K562 (cell line): ENCODE data around the gene EML2. TPM values are rescaled to one million over a fixed set of nuclear protein-coding genes. Genes with fewer than 3 reads are reported as not detected.

Experiments
- CBFA2T2 ChIP-seq: fragments of 450-650 bp; conservative IDR thresholded peaks from 2 replicates; pipeline ENCODE4 v1.6.1; 2017; ENCODE audit warnings: mild to moderate bottlenecking
- FOXM1 ChIP-seq, 2 experiments: fragments of 450-650 bp in 1 of 2; sonication (generic) in 1 of 2; formaldehyde crosslinking in 1 of 2; IDR thresholded peaks; 2 replicates each; pipeline versions ENCODE4 v1.6.1 to v1.9.0; 2017 to 2022; ENCODE audit warnings: low read depth in 2 of 2, mild to moderate bottlenecking in 2 of 2, missing genetic modification reagents in 1 of 2, moderate library complexity in 1 of 2
- GTF2F1 ChIP-seq: IDR thresholded peaks from 2 replicates; pipeline ENCODE4 v1.6.1; 2011; ENCODE audit warnings: low read depth, low read length, improper control_type of control experiment
- KLF6 ChIP-seq: fragments of 250-450 bp; sonication (Bioruptor Pico); IDR thresholded peaks from 2 replicates; pipeline ENCODE4 v1.4.0; 2020; ENCODE audit warnings: mild to moderate bottlenecking, moderate library complexity, borderline replicate concordance
- MYBL2 ChIP-seq, 2 experiments: fragments of 450-650 bp in 1 of 2; sonication (generic) in 1 of 2; formaldehyde crosslinking in 1 of 2; IDR thresholded peaks; 2 replicates each; pipeline versions ENCODE4 v1.6.1 to v1.8.1; 2017 to 2022; ENCODE audit warnings: borderline replicate concordance in 1 of 2, inconsistent platforms in 1 of 2, low read depth in 1 of 2, mild to moderate bottlenecking in 1 of 2, missing genetic modification reagents in 1 of 2, moderate library complexity in 1 of 2
- NFRKB ChIP-seq: fragments of 450-650 bp; IDR thresholded peaks from 2 replicates; pipeline ENCODE4 v1.6.1; 2016; ENCODE audit warnings: low read depth
- NFXL1 ChIP-seq: fragments of 450-650 bp; formaldehyde crosslinking; IDR thresholded peaks from 2 replicates; pipeline ENCODE4 v1.4.0; 2021; ENCODE audit warnings: mild to moderate bottlenecking
- TCFL5 ChIP-seq: fragments of 250-450 bp; sonication (Bioruptor Pico); conservative IDR thresholded peaks from 2 replicates; pipeline ENCODE4 v1.6.1; 2021; ENCODE audit warnings: mild to moderate bottlenecking, moderate library complexity, matching md5 sums
- TEAD4 ChIP-seq, 2 experiments: sonication (generic) in 1 of 2; formaldehyde crosslinking in 1 of 2; IDR thresholded peaks; 2 replicates each; pipeline versions ENCODE4 v1.6.1 to v1.8.0; 2012 to 2022; ENCODE audit warnings: borderline replicate concordance in 1 of 2, inconsistent platforms in 1 of 2, low read length in 1 of 2, mild to moderate bottlenecking in 1 of 2, missing genetic modification reagents in 1 of 2
- U2AF2 ChIP-seq: fragments of 200-400 bp; formaldehyde crosslinking; optimal IDR thresholded peaks from 2 replicates; pipeline ENCODE3; 2017; ENCODE audit warnings: low read depth, mild to moderate bottlenecking, low read length
- ZNF175 ChIP-seq: fragments of 200-800 bp; sonication (Bioruptor generic); IDR thresholded peaks from 2 replicates; pipeline ENCODE4 v1.6.1; 2016; ENCODE audit warnings: low read depth, mild to moderate bottlenecking, missing genetic modification characterization, missing compliant biosample characterization
- polyA plus RNA-seq, 8 experiments: library from polyadenylated mRNA; depleted of rRNA in 4 of 8; stranded (reverse) in 5 of 8; unstranded in 3 of 8; fragments of >200 nt; fragmentation: Nextera tagmentation in 2 of 8; fragmentation: Illumina TruSeq in 1 of 8; extraction: Ambion mirVana in 2 of 8; extraction: Trizol in 1 of 8; gene quantifications; 2 replicates each; pipeline versions ENCODE4 v1.2.1 to v1.2.3, GENCODE V29; 2011 to 2014; ENCODE audit warnings: inconsistent platforms in 1 of 8, missing spikeins in 1 of 8
- total RNA-seq, 7 experiments: library from RNA; depleted of rRNA in 6 of 7; stranded (reverse); fragments of >200 nt in 6 of 7; fragmentation: Illumina TruSeq in 2 of 7; extraction: Trizol in 2 of 7; gene quantifications; 2 replicates each; pipeline versions ENCODE4 v1.2.1 to v1.2.3, GENCODE V29; 2011 to 2021; ENCODE audit warnings: low replicate concordance in 1 of 7
- TF ChIP-seq, protein P1 (sequence below): fragments of 450-650 bp; formaldehyde crosslinking; IDR thresholded peaks from 2 replicates; pipeline ENCODE4 v1.4.0; 2020; ENCODE audit warnings: mild to moderate bottlenecking, moderate library complexity
- TF ChIP-seq, protein P2 (sequence below): sonication (generic); formaldehyde crosslinking; IDR thresholded peaks from 2 replicates; pipeline ENCODE4 v1.8.0; 2022; ENCODE audit warnings: missing genetic modification reagents, mild to moderate bottlenecking, moderate library complexity, borderline replicate concordance
- TF ChIP-seq, protein P3 (sequence below): fragments of 150-350 bp; IDR thresholded peaks from 2 replicates; pipeline ENCODE4 v1.6.1; 2014; ENCODE audit warnings: low read depth, mild to moderate bottlenecking, low read length, borderline replicate concordance
- TF ChIP-seq, protein P4 (sequence below): fragments of 250-450 bp; sonication (Bioruptor Pico); IDR thresholded peaks from 2 replicates; pipeline ENCODE4 v1.4.0; 2020; ENCODE audit warnings: borderline replicate concordance

Gene EML2
- total and polyA plus RNA-seq, 9 of the 15 experiments (the other 6 are each of a cell fraction or from before 2014, with no cell fraction given): 2.6 to 69.6 (median 24.8) TPM

DNA sequence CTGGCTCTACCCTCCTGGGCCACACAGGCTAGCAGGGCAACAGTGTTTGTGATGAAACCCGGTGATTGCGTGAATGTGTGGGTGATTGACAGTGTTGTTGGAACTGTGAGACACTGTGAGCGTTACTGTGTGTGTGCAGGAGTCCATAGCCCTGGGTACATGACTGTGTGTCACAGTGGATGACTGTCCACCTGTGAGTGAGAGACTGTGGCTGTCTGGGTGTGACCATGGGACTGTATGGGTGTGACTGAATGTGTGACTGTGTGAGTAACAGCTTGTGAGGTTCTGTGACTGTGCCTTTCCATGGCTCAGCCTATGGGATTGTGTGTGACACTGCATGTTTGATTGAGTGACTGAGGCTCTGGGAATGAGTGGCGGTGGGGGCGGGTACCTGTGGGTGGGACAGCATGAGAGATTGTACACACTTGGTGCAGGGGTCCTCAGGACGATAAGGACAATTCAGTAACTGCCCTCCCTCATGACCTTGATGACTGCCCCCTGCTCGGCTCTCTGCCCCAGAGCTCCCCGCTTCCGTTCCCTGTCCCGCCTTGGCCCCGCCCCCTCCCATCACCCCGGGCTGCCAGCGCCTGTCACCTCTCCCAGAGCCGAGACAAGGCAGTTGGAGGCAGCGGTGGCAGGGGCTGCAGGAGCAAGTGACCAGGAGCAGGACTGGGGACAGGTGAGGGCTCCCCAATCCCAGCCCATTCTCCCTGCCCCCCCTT, 28.6 kb upstream of the EML2 start, which contains the start of gene GIPR (continued):
- TF ChIP-seq, protein P1, sequence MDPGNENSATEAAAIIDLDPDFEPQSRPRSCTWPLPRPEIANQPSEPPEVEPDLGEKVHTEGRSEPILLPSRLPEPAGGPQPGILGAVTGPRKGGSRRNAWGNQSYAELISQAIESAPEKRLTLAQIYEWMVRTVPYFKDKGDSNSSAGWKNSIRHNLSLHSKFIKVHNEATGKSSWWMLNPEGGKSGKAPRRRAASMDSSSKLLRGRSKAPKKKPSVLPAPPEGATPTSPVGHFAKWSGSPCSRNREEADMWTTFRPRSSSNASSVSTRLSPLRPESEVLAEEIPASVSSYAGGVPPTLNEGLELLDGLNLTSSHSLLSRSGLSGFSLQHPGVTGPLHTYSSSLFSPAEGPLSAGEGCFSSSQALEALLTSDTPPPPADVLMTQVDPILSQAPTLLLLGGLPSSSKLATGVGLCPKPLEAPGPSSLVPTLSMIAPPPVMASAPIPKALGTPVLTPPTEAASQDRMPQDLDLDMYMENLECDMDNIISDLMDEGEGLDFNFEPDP: no peak
- TF ChIP-seq TEAD4 (IDR thresholded peaks at IDR 0.05; ENCODE audit: low read length) (no peak), TEAD4 (CRISPR knock-in tag; IDR thresholded peaks at IDR 0.05; ENCODE audit: borderline replicate concordance) (no peak), CBFA2T2 (no peak), TCFL5 (CRISPR knock-in tag) (no peak), FOXM1 (IDR thresholded peaks at IDR 0.05; ENCODE audit: low read depth) (no peak), FOXM1 (CRISPR knock-in tag; IDR thresholded peaks at IDR 0.05; ENCODE audit: low read depth) (no peak), ZNF175 (CRISPR knock-in tag) (no peak), NFRKB (no peak), MYBL2 (IDR thresholded peaks at IDR 0.05; ENCODE audit: low read depth) (no peak), MYBL2 (CRISPR knock-in tag; IDR thresholded peaks at IDR 0.05; ENCODE audit: borderline replicate concordance) (no peak), NFXL1 (CRISPR knock-in tag) (no peak), U2AF2 (no peak), GTF2F1 (no peak), KLF6 (no peak)
- TF ChIP-seq, protein P2, sequence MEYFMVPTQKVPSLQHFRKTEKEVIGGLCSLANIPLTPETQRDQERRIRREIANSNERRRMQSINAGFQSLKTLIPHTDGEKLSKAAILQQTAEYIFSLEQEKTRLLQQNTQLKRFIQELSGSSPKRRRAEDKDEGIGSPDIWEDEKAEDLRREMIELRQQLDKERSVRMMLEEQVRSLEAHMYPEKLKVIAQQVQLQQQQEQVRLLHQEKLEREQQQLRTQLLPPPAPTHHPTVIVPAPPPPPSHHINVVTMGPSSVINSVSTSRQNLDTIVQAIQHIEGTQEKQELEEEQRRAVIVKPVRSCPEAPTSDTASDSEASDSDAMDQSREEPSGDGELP: peak; percentile 34; the same call in 1 of the 2 replicates
- TF ChIP-seq, protein P3, sequence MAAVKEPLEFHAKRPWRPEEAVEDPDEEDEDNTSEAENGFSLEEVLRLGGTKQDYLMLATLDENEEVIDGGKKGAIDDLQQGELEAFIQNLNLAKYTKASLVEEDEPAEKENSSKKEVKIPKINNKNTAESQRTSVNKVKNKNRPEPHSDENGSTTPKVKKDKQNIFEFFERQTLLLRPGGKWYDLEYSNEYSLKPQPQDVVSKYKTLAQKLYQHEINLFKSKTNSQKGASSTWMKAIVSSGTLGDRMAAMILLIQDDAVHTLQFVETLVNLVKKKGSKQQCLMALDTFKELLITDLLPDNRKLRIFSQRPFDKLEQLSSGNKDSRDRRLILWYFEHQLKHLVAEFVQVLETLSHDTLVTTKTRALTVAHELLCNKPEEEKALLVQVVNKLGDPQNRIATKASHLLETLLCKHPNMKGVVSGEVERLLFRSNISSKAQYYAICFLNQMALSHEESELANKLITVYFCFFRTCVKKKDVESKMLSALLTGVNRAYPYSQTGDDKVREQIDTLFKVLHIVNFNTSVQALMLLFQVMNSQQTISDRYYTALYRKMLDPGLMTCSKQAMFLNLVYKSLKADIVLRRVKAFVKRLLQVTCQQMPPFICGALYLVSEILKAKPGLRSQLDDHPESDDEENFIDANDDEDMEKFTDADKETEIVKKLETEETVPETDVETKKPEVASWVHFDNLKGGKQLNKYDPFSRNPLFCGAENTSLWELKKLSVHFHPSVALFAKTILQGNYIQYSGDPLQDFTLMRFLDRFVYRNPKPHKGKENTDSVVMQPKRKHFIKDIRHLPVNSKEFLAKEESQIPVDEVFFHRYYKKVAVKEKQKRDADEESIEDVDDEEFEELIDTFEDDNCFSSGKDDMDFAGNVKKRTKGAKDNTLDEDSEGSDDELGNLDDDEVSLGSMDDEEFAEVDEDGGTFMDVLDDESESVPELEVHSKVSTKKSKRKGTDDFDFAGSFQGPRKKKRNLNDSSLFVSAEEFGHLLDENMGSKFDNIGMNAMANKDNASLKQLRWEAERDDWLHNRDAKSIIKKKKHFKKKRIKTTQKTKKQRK: no peak
- TF ChIP-seq, protein P4, sequence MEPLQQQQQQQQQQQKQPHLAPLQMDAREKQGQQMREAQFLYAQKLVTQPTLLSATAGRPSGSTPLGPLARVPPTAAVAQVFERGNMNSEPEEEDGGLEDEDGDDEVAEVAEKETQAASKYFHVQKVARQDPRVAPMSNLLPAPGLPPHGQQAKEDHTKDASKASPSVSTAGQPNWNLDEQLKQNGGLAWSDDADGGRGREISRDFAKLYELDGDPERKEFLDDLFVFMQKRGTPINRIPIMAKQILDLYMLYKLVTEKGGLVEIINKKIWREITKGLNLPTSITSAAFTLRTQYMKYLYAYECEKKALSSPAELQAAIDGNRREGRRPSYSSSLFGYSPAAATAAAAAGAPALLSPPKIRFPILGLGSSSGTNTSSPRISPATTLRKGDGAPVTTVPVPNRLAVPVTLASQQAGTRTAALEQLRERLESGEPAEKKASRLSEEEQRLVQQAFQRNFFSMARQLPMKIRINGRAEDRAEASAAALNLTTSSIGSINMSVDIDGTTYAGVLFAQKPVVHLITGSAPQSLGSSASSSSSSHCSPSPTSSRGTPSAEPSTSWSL (CRISPR knock-in tag): no peak
